ENCODE measurements around the gene TCEA2. TPM values are rescaled to one million over a fixed set of nuclear protein-coding genes. Genes with fewer than 3 reads are reported as not detected.

Gene TCEA2
- polyA plus RNA-seq, 1 donor = 49.9 TPM

DNA sequence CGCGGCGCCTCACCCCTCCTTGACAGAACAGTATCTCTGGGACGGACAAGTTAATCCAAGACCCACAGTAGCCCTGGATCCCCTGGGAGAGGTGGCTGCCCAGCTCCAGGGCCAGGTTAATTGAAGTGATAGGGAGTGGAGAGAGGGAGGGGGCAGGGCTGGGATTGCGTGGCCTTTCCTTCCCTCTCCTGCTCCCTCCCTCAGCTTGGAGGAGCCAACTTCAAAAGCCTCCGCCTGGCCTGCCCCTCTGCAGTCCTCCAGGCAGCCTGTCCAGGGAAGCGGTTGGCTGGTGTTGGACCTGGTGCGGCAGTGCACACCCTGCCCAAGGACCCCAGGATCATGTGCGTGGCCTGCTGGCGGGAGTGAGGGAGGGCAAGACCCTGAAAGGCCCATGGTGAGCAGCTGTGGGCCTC lies 27.1 kb upstream of the TCEA2 start, which contains the start of gene C20orf204:
C20orf204 (plus strand) TSS at position 250 of the 413 bp plus-strand sequence; CDS start at position 392, 142 bp downstream.
- no peak for DNase-seq

DNA sequence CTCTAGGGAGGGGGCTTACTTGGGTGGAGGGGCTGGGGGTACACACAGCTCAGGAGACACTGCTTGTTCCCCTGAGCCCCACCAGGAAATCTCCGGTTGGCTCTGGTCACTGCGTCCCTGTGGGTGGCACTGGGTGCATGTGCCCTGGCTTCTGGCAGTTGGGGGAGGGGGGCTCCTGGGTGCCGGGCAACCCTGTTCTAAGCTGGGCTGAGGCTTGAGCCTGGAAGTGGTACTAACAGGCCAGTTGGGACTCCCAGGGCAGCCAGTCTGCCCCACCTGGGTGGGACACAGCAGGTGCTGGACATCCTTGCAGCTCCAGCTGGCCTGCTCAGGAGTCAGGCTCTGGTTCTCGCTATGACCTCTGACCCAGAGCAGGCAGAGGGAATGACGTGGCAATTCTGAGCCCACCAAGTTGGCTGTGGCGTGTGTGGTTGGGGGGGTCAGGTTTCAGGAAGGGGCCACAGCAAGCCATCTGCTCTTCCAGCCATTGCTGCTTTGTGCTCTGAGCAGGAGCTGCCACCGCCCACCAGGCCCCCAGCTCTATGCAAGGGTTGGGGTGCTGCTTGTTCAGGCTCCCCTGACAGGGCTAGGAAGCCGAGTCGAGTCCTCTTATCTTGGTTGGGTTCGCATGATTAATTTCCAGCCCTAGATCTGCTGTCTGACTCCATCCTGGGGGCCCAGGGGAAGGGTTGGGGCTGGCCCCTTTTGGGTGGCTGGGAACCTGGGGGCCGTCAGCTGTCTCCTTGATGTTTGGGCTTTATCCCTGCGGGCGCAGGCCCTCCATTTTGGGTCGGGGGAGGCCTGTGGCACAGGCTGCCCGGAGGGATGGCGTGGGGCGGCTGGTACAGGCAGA lies 26.4 kb upstream of the TCEA2 start:
- no peak for DNase-seq

GRCh38 chr20:64037199-64037497 lies 25.9 kb upstream of the TCEA2 start:
- DNase-seq = no peak

DNA sequence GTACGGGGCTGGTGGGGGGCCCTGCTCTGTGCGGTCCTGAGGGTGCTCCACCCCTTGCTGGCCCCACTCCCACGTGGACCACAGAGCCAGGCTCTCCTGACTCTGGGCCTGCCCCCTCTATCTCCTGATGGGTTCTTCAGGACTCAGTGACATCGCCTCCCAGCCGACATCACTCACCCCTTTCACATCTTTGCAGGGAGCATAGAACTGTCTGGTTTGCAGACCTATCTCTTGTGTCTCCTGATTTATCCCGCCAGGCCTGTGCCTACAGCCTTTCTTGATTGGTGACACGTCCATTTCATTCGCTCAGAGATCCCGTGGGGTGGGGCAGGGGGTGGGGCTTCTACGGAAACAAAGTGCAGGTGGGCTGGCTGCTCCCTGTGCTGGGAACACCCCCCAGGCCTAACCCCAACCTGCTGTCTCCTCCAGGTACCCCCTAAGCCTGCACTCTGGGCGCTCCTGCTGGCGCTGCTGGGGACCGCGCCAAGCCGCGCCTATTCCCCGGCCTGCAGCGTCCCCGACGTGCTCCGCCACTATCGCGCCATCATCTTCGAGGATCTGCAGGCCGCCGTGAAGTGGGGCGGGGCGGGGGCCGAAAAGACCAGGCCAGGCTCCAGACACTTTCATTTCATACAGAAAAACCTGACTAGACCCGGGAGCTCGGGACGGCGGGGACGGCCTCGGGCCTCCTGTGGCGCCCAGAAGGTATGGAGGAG lies 25.3 kb upstream of the TCEA2 start:
- no peak for DNase-seq

DNA sequence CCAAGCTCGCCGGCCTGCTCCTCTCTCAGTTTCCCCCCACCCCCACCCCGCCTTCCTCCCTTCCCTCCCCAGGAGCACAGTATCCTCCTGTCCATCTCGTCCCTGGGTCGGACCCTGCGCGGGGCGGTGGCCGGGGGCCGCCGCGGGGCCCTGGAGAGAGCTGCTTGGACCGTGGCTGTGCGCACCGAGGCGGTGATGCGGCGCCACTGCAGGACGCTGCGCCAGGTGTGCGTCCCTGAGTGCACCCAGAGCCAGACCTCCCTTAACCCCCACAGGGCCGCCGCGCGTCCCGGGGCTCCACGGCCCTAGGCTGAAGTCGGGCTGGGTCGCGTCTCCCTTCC lies 24.8 kb upstream of the TCEA2 start:
- no peak for DNase-seq

DNA sequence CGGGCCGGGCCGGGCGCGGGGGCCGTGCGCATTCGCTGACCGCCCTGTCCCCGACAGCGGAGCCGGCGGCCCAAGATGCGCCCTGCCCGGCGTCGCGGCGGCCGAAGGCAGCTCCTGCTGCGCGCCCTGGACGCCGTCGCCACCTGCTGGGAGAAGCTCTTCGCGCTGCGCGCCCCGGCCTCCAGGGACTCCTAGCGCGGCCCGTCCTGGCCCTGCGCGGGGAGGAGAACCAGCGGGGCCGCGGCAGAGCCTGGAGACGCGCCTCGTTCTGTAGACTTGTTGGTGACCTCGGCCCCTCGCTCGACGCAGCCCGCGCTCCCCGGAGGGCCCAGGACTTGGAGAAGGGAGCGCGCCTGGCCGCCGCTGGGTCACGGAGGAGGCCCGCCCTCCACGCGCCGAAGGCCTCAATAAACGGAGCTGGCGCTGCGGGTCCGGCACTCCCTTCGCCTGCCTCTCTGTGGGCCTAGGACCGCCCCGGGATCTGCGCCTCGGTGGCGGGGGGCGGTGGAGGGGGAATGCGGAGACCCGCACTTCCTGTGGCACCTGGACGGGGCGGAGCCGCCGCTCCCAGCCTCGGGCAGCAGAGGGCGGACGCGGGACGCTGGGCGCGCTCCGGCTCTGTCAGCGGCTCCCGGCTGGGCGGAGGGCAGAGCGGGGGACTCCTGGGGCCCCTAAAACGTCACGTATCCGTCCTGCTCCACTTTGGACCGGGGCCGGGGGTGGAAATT lies 24.3 kb upstream of the TCEA2 start:
- peak; percentile 53 for DNase-seq

- no peak for DNase-seq
Measured at GRCh38 chr20:64039293-64040160, 23.5 kb upstream of the TCEA2 start.

DNA sequence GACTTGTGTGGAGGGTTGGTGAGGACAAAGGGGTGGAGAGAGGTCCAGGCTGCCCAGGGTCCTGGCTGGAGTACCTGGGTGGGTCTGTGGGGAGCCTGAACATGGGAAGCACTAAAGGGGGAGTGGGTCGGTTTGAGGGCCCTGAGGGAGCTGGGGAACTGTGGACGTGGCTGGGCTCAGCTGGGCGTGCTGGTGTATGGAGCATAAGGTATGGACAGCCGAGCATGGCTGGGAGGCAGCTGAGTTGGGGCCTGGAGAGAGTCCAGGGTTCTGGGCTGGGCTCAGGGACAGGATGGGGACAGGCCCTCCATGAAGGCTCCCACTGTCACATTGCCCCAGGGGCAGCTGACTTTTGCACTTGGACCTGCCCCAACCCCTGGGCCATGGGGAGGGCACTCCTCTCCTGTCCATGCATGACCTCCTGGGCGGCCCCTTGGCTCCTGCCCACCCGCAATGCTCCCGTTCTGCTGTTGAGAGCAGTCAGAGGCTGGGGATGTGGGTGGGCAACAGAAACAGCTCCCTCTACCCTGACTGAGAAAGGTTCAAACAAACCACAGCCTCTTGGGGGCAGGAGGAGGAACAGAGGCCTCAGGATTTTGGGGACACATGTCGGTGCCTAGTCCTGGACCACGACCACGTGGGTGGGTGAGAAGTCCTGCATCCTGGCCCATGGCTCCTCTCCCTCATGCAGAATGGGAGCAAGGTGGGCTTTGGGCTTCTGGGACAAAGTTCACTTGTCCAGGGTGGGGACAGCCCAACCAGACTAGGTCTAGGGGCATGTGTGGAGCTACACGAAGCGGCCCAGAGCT lies 22.6 kb upstream of the TCEA2 start:
- no peak for DNase-seq

DNA sequence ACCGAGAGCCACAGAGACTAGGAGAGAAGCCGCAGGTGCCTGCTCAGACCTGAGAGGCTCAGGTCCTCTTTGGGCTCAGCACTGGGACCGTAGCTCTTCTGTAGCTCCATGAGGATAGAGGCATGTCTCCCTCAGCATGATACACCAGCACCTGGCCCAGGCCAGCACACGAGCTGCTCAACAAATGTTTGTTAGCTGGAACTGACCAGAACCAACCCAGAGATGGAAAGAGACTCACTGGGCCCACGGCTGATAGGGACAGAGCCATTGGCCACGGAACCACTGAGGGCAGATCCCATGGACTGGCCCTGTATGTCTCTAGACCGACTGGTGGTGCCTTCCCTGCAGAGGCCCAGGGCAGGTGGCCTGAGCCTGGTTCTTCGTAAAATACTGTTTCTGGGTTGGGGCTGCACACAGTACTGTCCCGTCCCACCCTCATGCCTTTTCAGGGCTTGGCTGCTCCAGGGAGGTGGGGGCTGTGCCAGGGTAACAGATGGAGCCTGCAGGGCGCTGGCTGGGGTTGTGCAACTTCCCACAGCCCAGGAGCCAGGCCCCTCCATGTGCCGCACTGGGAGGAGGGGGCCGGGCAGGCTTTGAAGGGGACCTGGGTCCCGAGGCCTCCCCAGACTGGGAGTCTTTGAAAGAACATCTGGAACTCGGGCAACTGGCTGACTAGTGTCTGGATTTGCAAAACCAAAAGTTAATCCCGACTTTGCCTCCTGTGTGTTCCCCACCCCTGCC lies 21.8 kb upstream of the TCEA2 start:
- DNase-seq = no peak

DNA sequence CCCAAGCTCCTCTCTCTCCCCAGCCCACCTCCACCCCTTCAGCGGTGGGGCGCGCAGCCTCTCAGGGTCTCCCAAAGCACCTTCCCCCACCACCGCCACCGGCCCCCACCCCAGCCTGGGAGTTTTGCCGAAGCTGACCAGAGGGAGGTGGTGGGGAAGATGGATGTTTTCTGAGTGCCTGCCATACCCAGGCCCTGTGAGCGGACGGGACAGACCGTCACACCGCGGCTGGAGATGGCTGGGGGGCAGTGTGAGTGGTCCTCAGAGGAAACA lies 21.3 kb upstream of the TCEA2 start:
- no peak for DNase-seq

GRCh38 chr20:64042054-64042781 lies 20.8 kb upstream of the TCEA2 start:
- DNase-seq = no peak

- no peak for DNase-seq
Measured at GRCh38 chr20:64043768-64044167, 19.2 kb upstream of the TCEA2 start.

DNA sequence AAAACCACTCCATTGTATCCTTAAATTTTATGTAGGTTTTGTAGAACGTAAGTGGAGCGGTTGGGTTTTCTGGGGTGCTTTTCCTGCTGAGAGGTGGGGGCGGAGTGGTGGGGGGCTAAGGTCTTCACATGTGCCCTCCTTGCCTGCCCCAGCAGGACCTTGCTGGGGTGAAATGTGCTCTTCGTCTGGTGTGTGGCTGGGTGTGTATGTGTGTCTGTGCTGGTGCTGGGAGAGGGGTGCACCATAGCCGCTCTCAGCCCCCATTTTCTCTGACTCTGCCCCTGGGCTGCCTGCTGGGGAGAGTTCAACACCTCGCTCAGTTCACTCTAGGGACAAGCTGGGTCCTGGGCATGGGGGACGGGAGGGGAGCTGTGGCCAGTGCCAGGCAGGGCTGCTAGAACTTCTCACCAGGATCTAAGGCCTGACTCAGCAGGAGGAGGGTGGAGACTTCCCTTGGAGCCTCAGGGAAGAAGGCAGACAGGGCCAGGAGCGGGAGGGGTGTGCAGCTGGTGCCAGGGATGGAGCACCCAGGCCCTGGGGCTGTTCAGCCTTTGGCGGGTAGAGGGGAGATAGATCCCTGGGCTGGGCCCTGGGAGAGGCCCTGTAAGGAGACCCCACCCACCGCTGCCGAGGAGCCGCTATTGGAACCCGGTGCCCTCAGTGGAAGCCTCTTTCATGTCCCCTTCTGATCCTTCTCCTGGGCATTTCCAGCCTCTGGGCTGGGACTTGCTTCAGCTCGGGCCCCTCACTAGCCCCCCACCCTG lies 18.3 kb upstream of the TCEA2 start:
- DNase-seq = no peak

GRCh38 chr20:64045346-64046011 lies 17.5 kb upstream of the TCEA2 start:
- DNase-seq = no peak

DNA sequence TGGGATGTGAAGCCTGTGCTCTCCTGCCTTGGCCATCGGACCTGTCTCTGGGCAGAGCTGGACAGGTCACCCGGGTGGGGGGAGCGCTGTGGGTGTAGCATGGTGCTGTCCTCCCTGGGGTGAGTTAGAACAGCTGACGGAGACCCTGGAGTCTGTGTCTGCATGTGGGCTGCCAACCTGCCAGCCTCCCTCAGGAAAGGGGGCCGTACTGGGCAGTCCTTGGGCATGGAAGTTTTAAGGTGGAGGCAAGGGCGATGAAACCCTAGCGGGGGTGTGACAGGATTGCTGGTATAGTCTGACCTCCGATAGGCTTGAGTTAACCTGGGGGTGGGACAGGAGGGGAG lies 16.0 kb upstream of the TCEA2 start:
- no peak for DNase-seq

DNA sequence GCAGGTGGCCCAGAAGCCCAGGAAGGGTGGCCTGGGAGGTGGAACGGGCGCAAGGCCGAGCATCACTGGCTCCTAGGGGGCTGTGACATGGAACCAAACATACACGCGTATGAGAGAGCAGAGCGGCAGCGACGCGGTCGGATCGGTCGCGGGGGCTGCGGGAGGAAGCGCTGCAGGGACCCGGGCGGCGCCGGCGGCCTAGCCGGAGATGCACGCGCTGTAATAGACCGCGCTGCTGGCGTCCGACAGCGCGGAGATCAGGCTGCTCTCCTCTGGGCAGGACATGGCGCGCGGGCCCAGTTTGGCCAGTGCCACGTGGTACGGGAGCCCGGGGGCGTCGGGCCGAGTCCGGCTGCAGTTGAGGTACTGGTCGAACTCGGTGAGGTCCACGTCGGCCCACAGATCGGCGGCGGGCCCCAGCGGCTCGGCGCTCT lies 15.0 kb upstream of the TCEA2 start:
- DNase-seq = no peak

DNA sequence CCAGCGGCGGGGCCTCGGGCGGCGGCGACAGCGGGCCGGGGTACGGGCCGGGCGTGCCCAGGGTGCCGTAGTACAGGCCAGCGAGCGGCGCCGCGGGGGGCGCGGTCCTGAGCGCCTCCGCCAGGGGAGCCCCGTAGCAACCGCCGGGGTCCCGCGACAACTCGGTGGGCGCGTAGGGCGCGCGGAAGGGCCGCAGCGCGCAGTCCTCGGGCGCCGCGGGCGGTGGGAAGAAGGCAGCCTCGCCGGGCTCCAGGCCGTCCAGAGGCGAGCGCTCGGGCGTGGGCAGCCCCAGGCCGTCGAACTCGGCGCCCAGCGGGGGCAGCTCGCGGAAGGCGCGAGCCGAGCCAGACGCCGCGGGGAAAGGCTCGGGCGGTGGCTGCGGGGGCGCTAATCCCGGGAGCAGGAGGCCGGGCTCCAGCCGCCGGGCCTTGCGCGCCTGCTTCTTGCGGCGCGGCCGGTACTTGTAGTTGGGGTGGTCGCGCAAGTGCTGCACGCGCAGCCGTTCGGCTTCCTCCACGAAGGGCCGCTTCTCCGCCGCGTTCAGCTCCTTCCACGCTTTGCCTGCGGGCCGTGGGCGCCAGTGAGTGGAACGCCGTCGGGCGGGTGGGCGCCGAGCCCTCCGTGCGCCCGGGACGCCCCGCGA lies 14.5 kb upstream of the TCEA2 start:
- no peak for DNase-seq

- DNase-seq = no peak
Measured at GRCh38 chr20:64049060-64049877, 13.7 kb upstream of the TCEA2 start, which contains the start of gene SOX18. Gene SOX18, minus strand, starts transcription at chr20:64049639. Its CDS starts 123 bp downstream, at chr20:64049516.
